GM18907 (cell line): ENCODE measurements around the gene OSER1.
"Not testable (repeated sequence)": the region's sequence is repeated elsewhere in the genome, so short reads cannot be mapped to it uniquely, and the experiment has no call there.

ENCODE experiments used
- ATAC-seq: cut with Tn5 transposase; IDR thresholded peaks from one replicate; pipeline ENCODE4 v1.9.1; 2021; ENCODE audit warnings: mild to moderate bottlenecking, moderate library complexity; ENCODE audit not compliant: unreplicated experiment

OSER1 gene

GRCh38 chr20:44210406-44211176, at the start of gene OSER1:
TSS of gene OSER1 (minus strand) at chr20:44210771. CDS start at chr20:44206957, 3,814 bp downstream.
- peak; percentile 80 for ATAC-seq

- no peak for ATAC-seq
Observed at GRCh38 chr20:44258226-44258890, 47.8 kb upstream of the OSER1 start.

- no peak for ATAC-seq
Observed at GRCh38 chr20:44256961-44257360, 46.4 kb upstream of the OSER1 start.

- no peak for ATAC-seq
Observed at GRCh38 chr20:44255942-44256341, 45.4 kb upstream of the OSER1 start.

GRCh38 chr20:44254073-44254472, 43.5 kb upstream of the OSER1 start:
- no peak for ATAC-seq

GRCh38 chr20:44253528-44253927, 43.0 kb upstream of the OSER1 start:
- ATAC-seq = no peak

GRCh38 chr20:44251284-44251683, 40.7 kb upstream of the OSER1 start:
- ATAC-seq = no peak

GRCh38 chr20:44248410-44248759, 37.8 kb upstream of the OSER1 start:
- ATAC-seq = no peak

GRCh38 chr20:44247586-44248409, 37.2 kb upstream of the OSER1 start:
- no peak for ATAC-seq

- no peak for ATAC-seq
Observed at GRCh38 chr20:44247131-44247571, 36.6 kb upstream of the OSER1 start, which contains the start of gene GDAP1L1. TSS of gene GDAP1L1 (plus strand) at chr20:44247308. CDS start at chr20:44247335, 27 bp downstream.

GRCh38 chr20:44245977-44246376, 35.4 kb upstream of the OSER1 start:
- ATAC-seq = no peak

- no peak for ATAC-seq
Observed at GRCh38 chr20:44241796-44242195, 31.2 kb upstream of the OSER1 start.

- not testable (repeated sequence) for ATAC-seq
Observed at GRCh38 chr20:44236840-44237239, 26.3 kb upstream of the OSER1 start.

- no peak for ATAC-seq
Observed at GRCh38 chr20:44235702-44236101, 25.1 kb upstream of the OSER1 start.

GRCh38 chr20:44234566-44235317, 24.2 kb upstream of the OSER1 start:
- ATAC-seq = no peak

GRCh38 chr20:44233436-44234016, 23.0 kb upstream of the OSER1 start:
- no peak for ATAC-seq

- not testable (repeated sequence) for ATAC-seq
Observed at GRCh38 chr20:44232469-44232856, 21.9 kb upstream of the OSER1 start.

- no peak for ATAC-seq
Observed at GRCh38 chr20:44231713-44232468, 21.3 kb upstream of the OSER1 start.

GRCh38 chr20:44231193-44231592, 20.6 kb upstream of the OSER1 start:
- ATAC-seq = no peak
